Measurements from ENCODE around the gene S100A12. TPM values are rescaled to one million over a fixed set of nuclear protein-coding genes. Genes with fewer than 3 reads are reported as not detected.
A peak's percentile ranks its signal among the peaks of the same experiment; 100 is the strongest.

Gene S100A12
- total and polyA plus RNA-seq, 3 experiments from 2014 or later, result not detected

DNA sequence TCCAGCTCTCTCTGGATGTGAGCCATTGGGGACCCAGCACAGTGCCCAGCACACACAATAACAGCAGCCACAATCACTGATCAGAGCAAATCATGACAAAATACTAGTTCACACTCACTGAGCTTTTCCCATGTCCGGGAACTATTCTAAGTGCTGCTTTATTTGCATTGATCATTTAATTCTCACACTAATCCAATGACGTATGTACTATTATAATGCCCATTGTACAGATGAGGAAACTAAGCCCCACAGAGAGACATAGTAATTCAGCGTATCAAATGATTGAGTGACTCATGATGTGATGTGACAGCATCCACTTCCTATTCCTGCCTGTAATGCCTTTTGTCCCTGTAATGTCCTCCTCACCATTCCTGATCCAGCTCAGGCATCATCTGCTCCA is 17.4 kb upstream of the S100A12 start:
- peaks cover 21 to 61% of the 10 kb centered on the region in 2 donors for H3K27me3 Mint-ChIP-seq
- Histone ChIP-seq H3K4me3 (ENCODE audit: low read length) (no peak overlapping the region), H3K27ac (ENCODE audit: low read depth, low read length) (no peak overlapping the region), H3K9me3 (ENCODE audit: low read length) (no peaks in the 10 kb centered on the region), H3K4me1 (ENCODE audit: insufficient read depth, low read length) (no peaks in the 10 kb centered on the region), H3K36me3 (ENCODE audit: insufficient read depth, low read length) (no peaks in the 10 kb centered on the region), H3K27me3 (ENCODE audit: insufficient read depth, low read length, poor library complexity, severe bottlenecking) (peaks cover 5% of the 10 kb centered on the region)
- no peak for DNase-seq
- no peak overlapping the region for H3K4me3 Mint-ChIP-seq
- H3K27ac Mint-ChIP-seq, result no peak overlapping the region
- no peaks in the 10 kb centered on the region for H3K4me1 Mint-ChIP-seq
- POLR2A ChIA-PET, result no interaction called here
- CTCF ChIA-PET, result no interaction called here
- no peaks in the 10 kb centered on the region for H3K9me3 Mint-ChIP-seq
- H3K36me3 Mint-ChIP-seq, result no peaks in the 10 kb centered on the region

DNA sequence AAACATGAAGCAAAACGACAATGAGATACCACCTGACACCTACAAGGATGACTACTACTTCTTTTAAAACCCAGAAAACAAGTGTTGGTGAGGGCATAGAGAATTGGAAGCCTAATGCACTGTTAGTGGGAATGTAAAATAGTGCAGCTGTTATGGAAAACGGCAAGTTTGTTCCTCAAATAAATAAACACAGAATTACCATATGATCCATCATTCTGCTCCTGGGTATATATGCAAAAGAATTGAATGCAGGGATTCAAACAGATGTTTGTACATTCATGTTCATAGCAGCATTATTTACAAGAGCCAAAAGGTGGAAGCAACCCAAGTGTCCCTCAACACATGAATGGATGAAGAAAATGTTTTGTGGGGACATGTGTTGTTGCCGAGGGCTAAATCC is 16.8 kb upstream of the S100A12 start:
- H3K27ac ChIP-seq (ENCODE audit: low read depth, low read length), result no peak overlapping the region
- H3K4me1 ChIP-seq (ENCODE audit: insufficient read depth, low read length), result no peaks in the 10 kb centered on the region
- H3K36me3 Mint-ChIP-seq, result no peaks in the 10 kb centered on the region
- H3K4me3 ChIP-seq (ENCODE audit: low read length), result no peak overlapping the region
- DNase-seq, result no peak
- no peaks in the 10 kb centered on the region for H3K36me3 ChIP-seq (ENCODE audit: insufficient read depth, low read length)
- ChIA-PET CTCF (no interaction called here), POLR2A (no interaction called here)
- H3K9me3 Mint-ChIP-seq, result no peaks in the 10 kb centered on the region
- H3K4me3 Mint-ChIP-seq, result no peak overlapping the region
- H3K27me3 ChIP-seq (ENCODE audit: insufficient read depth, low read length, poor library complexity, severe bottlenecking), result peaks cover 5% of the 10 kb centered on the region
- H3K27me3 Mint-ChIP-seq, result peaks cover 20 to 62% of the 10 kb centered on the region in 2 donors
- no peak overlapping the region for H3K27ac Mint-ChIP-seq
- H3K9me3 ChIP-seq (ENCODE audit: low read length), result no peaks in the 10 kb centered on the region
- H3K4me1 Mint-ChIP-seq, result no peaks in the 10 kb centered on the region

- H3K9me3 ChIP-seq (ENCODE audit: low read length), result no peaks in the 10 kb centered on the region
- Mint-ChIP-seq H3K4me3 (no peak within 1 kb of the TSS), H3K9me3 (no peaks in the 10 kb centered on the region), H3K27me3 (peaks cover 13 to 50% of the 10 kb centered on the region in 2 donors), H3K36me3 (peaks cover 0 to 1% (median 0%) of the 10 kb centered on the region in 3 donors), H3K27ac (peak within 1 kb of the TSS in 1 of 8 donors; percentile 11), H3K4me1 (no peaks in the 10 kb centered on the region)
- H3K27me3 ChIP-seq (ENCODE audit: insufficient read depth, low read length, poor library complexity, severe bottlenecking), result peaks cover 5% of the 10 kb centered on the region
- H3K4me1 ChIP-seq (ENCODE audit: insufficient read depth, low read length), result no peaks in the 10 kb centered on the region
- CTCF ChIA-PET, result no interaction called here
- H3K4me3 ChIP-seq (ENCODE audit: low read length), result no peak within 1 kb of the TSS
- POLR2A ChIA-PET, result no interaction called here
- no peak for DNase-seq
- H3K36me3 ChIP-seq (ENCODE audit: insufficient read depth, low read length), result no peaks in the 10 kb centered on the region
- no peak within 1 kb of the TSS for H3K27ac ChIP-seq (ENCODE audit: low read depth, low read length)
Observed at GRCh38 chr1:153390938-153391710, 15.7 kb upstream of the S100A12 start, which contains the start of gene S100A8. Gene S100A8 (minus strand): TSS chr1:153391073. CDS start chr1:153390535, 538 bp downstream.

GRCh38 chr1:153389973-153390879 is 14.8 kb upstream of the S100A12 start:
- no peaks in the 10 kb centered on the region for H3K9me3 Mint-ChIP-seq
- H3K4me1 Mint-ChIP-seq, result no peaks in the 10 kb centered on the region
- H3K36me3 Mint-ChIP-seq, result peaks cover 0 to 1% (median 0%) of the 10 kb centered on the region in 3 donors
- CTCF ChIA-PET, result no interaction called here
- POLR2A ChIA-PET, result no interaction called here
- H3K27me3 ChIP-seq (ENCODE audit: insufficient read depth, low read length, poor library complexity, severe bottlenecking), result peaks cover 5% of the 10 kb centered on the region
- no peak overlapping the region for H3K4me3 Mint-ChIP-seq
- H3K27ac Mint-ChIP-seq, result no peak overlapping the region
- H3K36me3 ChIP-seq (ENCODE audit: insufficient read depth, low read length), result no peaks in the 10 kb centered on the region
- H3K27me3 Mint-ChIP-seq, result peaks cover 8 to 45% of the 10 kb centered on the region in 2 donors
- DNase-seq, result no peak
- no peaks in the 10 kb centered on the region for H3K9me3 ChIP-seq (ENCODE audit: low read length)
- H3K27ac ChIP-seq (ENCODE audit: low read depth, low read length), result no peak overlapping the region
- no peak overlapping the region for H3K4me3 ChIP-seq (ENCODE audit: low read length)
- no peaks in the 10 kb centered on the region for H3K4me1 ChIP-seq (ENCODE audit: insufficient read depth, low read length)

DNA sequence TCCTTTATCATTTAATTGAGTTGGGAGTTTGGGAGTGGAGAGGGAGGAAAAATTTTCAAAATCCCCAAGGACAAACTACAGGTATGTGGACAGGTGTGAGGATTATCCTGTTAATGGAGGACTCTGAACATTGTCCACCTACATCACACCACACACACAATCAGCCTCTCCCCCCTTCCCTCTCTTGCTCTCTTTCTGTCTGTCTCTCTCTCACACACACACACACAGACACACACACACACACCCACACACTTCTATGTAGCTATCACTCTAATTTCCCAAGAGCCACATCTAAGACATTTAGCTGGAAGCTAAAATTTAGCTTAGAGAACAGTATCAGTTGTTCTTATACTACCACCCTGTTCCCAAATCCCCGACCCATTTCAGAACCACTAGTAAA is 14.0 kb upstream of the S100A12 start:
- H3K4me3 ChIP-seq (ENCODE audit: low read length), result no peak overlapping the region
- POLR2A ChIA-PET, result no interaction called here

GRCh38 chr1:153387785-153388184 is 12.4 kb upstream of the S100A12 start:
- CTCF ChIA-PET, result no interaction called here
- Histone ChIP-seq H3K27ac (ENCODE audit: low read depth, low read length) (no peak overlapping the region), H3K27me3 (ENCODE audit: insufficient read depth, low read length, poor library complexity, severe bottlenecking) (peaks cover 2% of the 10 kb centered on the region), H3K9me3 (ENCODE audit: low read length) (peaks cover 6% of the 10 kb centered on the region), H3K36me3 (ENCODE audit: insufficient read depth, low read length) (no peaks in the 10 kb centered on the region), H3K4me3 (ENCODE audit: low read length) (no peak overlapping the region), H3K4me1 (ENCODE audit: insufficient read depth, low read length) (no peaks in the 10 kb centered on the region)
- POLR2A ChIA-PET, result no interaction called here
- H3K27me3 Mint-ChIP-seq, result peaks cover 6 to 33% of the 10 kb centered on the region in 2 donors
- no peak overlapping the region for H3K27ac Mint-ChIP-seq
- H3K4me1 Mint-ChIP-seq, result no peaks in the 10 kb centered on the region
- peaks cover 0 to 1% (median 0%) of the 10 kb centered on the region in 3 donors for H3K36me3 Mint-ChIP-seq
- no peak overlapping the region for H3K4me3 Mint-ChIP-seq
- H3K9me3 Mint-ChIP-seq, result peaks cover 0 to 3% (median 0%) of the 10 kb centered on the region in 5 donors
- DNase-seq, result no peak

More for the DNA sequence above, 14.0 kb upstream of the S100A12 start:
- no peak overlapping the region for H3K27ac Mint-ChIP-seq
- H3K27me3 Mint-ChIP-seq, result peaks cover 6 to 38% of the 10 kb centered on the region in 2 donors
- CTCF ChIA-PET, result no interaction called here
- H3K36me3 ChIP-seq (ENCODE audit: insufficient read depth, low read length), result no peaks in the 10 kb centered on the region
- H3K4me1 ChIP-seq (ENCODE audit: insufficient read depth, low read length), result no peaks in the 10 kb centered on the region
- H3K27ac ChIP-seq (ENCODE audit: low read depth, low read length), result no peak overlapping the region
- peaks cover 5% of the 10 kb centered on the region for H3K27me3 ChIP-seq (ENCODE audit: insufficient read depth, low read length, poor library complexity, severe bottlenecking)
- no peaks in the 10 kb centered on the region for H3K4me1 Mint-ChIP-seq
- H3K4me3 Mint-ChIP-seq, result no peak overlapping the region
- no peaks in the 10 kb centered on the region for H3K9me3 ChIP-seq (ENCODE audit: low read length)
- peaks cover 0 to 1% (median 0%) of the 10 kb centered on the region in 3 donors for H3K36me3 Mint-ChIP-seq
- DNase-seq, result no peak
- no peaks in the 10 kb centered on the region for H3K9me3 Mint-ChIP-seq

DNA sequence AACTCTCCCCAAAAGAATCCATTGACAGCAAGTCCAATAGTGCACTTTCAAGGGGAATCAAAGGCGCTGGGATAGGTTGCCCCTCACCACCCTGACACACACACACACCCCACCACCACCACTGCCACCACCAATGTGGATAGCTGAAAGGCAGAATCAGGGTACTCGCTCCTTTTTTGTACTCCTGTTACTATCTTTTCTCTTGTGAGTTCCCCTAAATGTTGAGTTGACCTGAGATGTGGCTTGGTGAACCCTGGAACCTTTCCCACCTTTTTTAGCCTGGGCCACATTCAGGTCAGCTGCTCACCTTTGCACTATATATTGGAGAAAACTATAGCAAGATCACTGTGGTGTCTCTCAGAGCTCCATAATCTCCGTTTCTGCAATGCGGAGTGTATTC is 11.6 kb upstream of the S100A12 start:
- no peaks in the 10 kb centered on the region for H3K4me1 Mint-ChIP-seq
- ChIA-PET CTCF (no interaction called here), POLR2A (no interaction called here)
- H3K36me3 Mint-ChIP-seq, result peaks cover 0 to 1% (median 0%) of the 10 kb centered on the region in 3 donors
- no peak overlapping the region for H3K4me3 ChIP-seq (ENCODE audit: low read length)
- no peak for DNase-seq
- peaks cover 6% of the 10 kb centered on the region for H3K9me3 ChIP-seq (ENCODE audit: low read length)
- no peak overlapping the region for H3K4me3 Mint-ChIP-seq
- H3K9me3 Mint-ChIP-seq, result peaks cover 0 to 8% (median 5%) of the 10 kb centered on the region in 5 donors
- H3K4me1 ChIP-seq (ENCODE audit: insufficient read depth, low read length), result no peaks in the 10 kb centered on the region
- H3K27ac ChIP-seq (ENCODE audit: low read depth, low read length), result no peak overlapping the region
- H3K27me3 ChIP-seq (ENCODE audit: insufficient read depth, low read length, poor library complexity, severe bottlenecking), result no peaks in the 10 kb centered on the region
- H3K27me3 Mint-ChIP-seq, result peaks cover 6 to 36% of the 10 kb centered on the region in 2 donors
- no peaks in the 10 kb centered on the region for H3K36me3 ChIP-seq (ENCODE audit: insufficient read depth, low read length)
- H3K27ac Mint-ChIP-seq, result no peak overlapping the region

- H3K4me3 ChIP-seq (ENCODE audit: low read length), result no peak overlapping the region
- H3K27me3 Mint-ChIP-seq, result peaks cover 8 to 38% of the 10 kb centered on the region in 2 donors
- H3K4me3 Mint-ChIP-seq, result no peak overlapping the region
- H3K27me3 ChIP-seq (ENCODE audit: insufficient read depth, low read length, poor library complexity, severe bottlenecking), result no peaks in the 10 kb centered on the region
- H3K4me1 ChIP-seq (ENCODE audit: insufficient read depth, low read length), result no peaks in the 10 kb centered on the region
- H3K36me3 ChIP-seq (ENCODE audit: insufficient read depth, low read length), result no peaks in the 10 kb centered on the region
- H3K9me3 ChIP-seq (ENCODE audit: low read length), result peaks cover 6% of the 10 kb centered on the region
- H3K9me3 Mint-ChIP-seq, result peaks cover 0 to 12% (median 10%) of the 10 kb centered on the region in 5 donors
- ChIA-PET POLR2A (no interaction called here), CTCF (no interaction called here)
- peaks cover 0 to 5% (median 1%) of the 10 kb centered on the region in 3 donors for H3K36me3 Mint-ChIP-seq
- H3K27ac Mint-ChIP-seq, result no peak overlapping the region
- no peak for DNase-seq
- H3K4me1 Mint-ChIP-seq, result no peaks in the 10 kb centered on the region
- H3K27ac ChIP-seq (ENCODE audit: low read depth, low read length), result no peak overlapping the region
Observed at GRCh38 chr1:153386500-153386901, 11.1 kb upstream of the S100A12 start.

Data from CD8-positive, alpha-beta memory T cell (primary cell).